AG04449 (cell line): ENCODE data around the gene CELSR1.
"Not testable (repeated sequence)": the region's sequence is repeated elsewhere in the genome, so short reads cannot be mapped to it uniquely, and the experiment has no call there.

Source experiments
- CTCF ChIA-PET: fragments of 350-600 bp; formaldehyde crosslinking; extraction: SDS; loops from one replicate; lab custom pipeline; 2021; ENCODE audit warnings: antibody characterized with exemption; lab: Yijun Ruan, JAX
- POLR2A ChIA-PET: fragments of 400-600, 350-600 bp; formaldehyde crosslinking; extraction: SDS; loops from one replicate; lab custom pipeline; 2020; ENCODE audit warnings: antibody characterized with exemption, inconsistent platforms; lab: Yijun Ruan, JAX
- DNase-seq: peaks from one replicate; pipeline ENCODE4 v3.0.0-alpha.2; 2010; ENCODE audit warnings: low read depth, low spot score
- H3K4me3 ChIP-seq: 2 replicates; pipeline ENCODE4 v1.5.1; 2011; ENCODE audit warnings: low read depth, mild to moderate bottlenecking, control low read depth, low read length
- TF ChIP-seq, protein P1 (sequence below): IDR thresholded peaks from one replicate; pipeline ENCODE4 v1.5.1; 2011; ENCODE audit warnings: mild to moderate bottlenecking, moderate library complexity, low read length, control low read depth, inconsistent platforms; ENCODE audit not compliant: insufficient read depth; ENCODE audit errors: missing control alignments

Gene CELSR1

DNA sequence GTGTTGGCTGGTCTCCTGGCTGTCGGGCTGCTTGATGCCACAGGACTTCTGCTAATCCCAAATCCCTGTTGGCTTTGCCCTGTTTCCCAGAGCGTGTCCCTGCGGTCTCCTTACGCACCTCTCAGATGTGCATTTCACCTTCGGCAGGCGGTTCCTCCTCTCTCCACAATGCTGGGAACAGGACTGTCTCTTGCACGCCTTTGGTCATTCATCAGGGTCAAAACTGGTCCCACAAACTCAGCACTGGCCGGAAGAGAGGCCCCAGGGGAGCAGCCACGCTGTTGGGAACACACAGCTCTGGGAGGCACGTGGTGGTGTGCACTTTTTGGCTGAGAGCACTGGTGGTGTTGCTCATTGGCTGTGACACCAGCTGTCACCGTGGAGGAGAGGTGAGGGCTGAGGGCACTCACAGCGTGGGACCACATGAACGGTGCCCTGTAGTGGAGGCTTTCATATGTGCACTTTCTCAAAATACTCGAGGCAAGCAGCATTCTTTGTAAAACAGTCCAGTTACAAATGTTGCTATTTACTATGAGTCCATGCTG is 217.2 kb downstream of the CELSR1 start:
- no peak for DNase-seq
- ChIA-PET CTCF (interaction anchor here (1.5 to 5.6 kb wide), 2 partner anchors 8 to 314 kb away, joined by 3 to 20 read pairs; no protein-coding TSS in a partner anchor), POLR2A (no interaction called here)
- TF ChIP-seq, protein P1, sequence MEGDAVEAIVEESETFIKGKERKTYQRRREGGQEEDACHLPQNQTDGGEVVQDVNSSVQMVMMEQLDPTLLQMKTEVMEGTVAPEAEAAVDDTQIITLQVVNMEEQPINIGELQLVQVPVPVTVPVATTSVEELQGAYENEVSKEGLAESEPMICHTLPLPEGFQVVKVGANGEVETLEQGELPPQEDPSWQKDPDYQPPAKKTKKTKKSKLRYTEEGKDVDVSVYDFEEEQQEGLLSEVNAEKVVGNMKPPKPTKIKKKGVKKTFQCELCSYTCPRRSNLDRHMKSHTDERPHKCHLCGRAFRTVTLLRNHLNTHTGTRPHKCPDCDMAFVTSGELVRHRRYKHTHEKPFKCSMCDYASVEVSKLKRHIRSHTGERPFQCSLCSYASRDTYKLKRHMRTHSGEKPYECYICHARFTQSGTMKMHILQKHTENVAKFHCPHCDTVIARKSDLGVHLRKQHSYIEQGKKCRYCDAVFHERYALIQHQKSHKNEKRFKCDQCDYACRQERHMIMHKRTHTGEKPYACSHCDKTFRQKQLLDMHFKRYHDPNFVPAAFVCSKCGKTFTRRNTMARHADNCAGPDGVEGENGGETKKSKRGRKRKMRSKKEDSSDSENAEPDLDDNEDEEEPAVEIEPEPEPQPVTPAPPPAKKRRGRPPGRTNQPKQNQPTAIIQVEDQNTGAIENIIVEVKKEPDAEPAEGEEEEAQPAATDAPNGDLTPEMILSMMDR: no peak
- H3K4me3 ChIP-seq: no peak overlapping the region

- no peak overlapping the region for H3K4me3 ChIP-seq
- TF ChIP-seq, protein P1: no peak
- no peak for DNase-seq
- ChIA-PET POLR2A (no interaction called here), CTCF (interaction anchor here (1.0 to 1.7 kb wide), 2 partner anchors 313 to 325 kb away, joined by 3 to 6 read pairs; no protein-coding TSS in a partner anchor)
These were observed 218.1 kb downstream of the CELSR1 start for GRCh38 chr22:46319319-46319718.

DNA sequence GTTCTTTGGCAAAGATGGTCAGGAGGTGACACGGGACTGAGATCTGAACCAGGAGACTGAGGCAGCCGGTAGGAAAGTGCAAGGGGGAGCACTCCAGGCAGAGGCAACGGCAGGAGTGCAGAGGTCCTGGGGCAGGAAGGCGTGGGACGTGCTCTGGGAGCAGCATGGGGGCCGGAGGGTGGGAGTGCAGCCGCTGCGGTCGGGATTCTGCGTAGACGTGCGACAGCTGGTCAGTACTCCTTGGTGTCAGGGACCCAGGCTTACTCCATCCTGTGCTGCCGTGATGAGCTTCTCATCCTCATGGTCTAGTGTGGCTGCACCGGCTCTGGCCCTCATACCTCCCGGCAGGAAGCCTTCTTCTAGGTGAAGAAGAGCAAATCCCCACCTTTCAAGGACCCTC is 218.8 kb downstream of the CELSR1 start:
- TF ChIP-seq, protein P1: no peak
- CTCF ChIA-PET: interaction anchor here (0.8 to 4.8 kb wide), 5 partner anchors 71 to 324 kb away, joined by 3 to 68 read pairs (median 6); no protein-coding TSS in a partner anchor
- no peak overlapping the region for H3K4me3 ChIP-seq
- no peak for DNase-seq
- POLR2A ChIA-PET: no interaction called here

GRCh38 chr22:46317646-46318045 is 219.8 kb downstream of the CELSR1 start:
- CTCF ChIA-PET: interaction anchor here (1.1 to 12.0 kb wide), 7 partner anchors 15 to 329 kb away, joined by 3 to 129 read pairs (median 6); no protein-coding TSS in a partner anchor
- DNase-seq: no peak
- POLR2A ChIA-PET: no interaction called here
- TF ChIP-seq, protein P1: no peak
- H3K4me3 ChIP-seq: no peak overlapping the region

GRCh38 chr22:46315976-46316375 is 221.4 kb downstream of the CELSR1 start:
- POLR2A ChIA-PET: no interaction called here

DNA sequence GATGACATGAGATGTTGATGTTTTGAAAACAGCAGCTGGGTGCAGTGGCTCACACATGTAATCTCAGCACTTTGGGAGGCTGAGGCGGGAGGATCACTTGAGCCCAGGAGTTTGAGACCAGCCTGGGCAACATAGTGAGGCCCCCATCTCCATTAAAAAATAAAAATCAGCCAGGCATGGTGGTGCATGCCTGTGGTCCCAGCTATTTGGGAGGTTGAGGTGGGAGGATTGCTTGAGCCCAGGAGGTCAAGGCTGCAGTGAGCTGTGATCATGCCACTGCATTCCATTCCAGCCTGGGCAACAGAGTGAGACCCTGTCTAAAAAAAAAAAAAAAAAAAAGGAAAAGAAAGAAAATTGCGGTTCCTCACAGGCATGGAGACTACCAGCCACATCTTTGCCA is 224.6 kb downstream of the CELSR1 start:
- POLR2A ChIA-PET: not testable (repeated sequence)

More at GRCh38 chr22:46315976-46316375, 221.4 kb downstream of the CELSR1 start:
- no peak for DNase-seq
- no peak overlapping the region for H3K4me3 ChIP-seq
- TF ChIP-seq, protein P1: no peak
- CTCF ChIA-PET: interaction anchor here (1.1 to 12.0 kb wide), 12 partner anchors 9 to 320 kb away, joined by 3 to 129 read pairs (median 8); no protein-coding TSS in a partner anchor

GRCh38 chr22:46312056-46312455 is 225.4 kb downstream of the CELSR1 start:
- POLR2A ChIA-PET: no interaction called here
- TF ChIP-seq, protein P1: no peak
- no peak overlapping the region for H3K4me3 ChIP-seq
- DNase-seq: no peak
- CTCF ChIA-PET: interaction anchor here (1.2 to 12.0 kb wide), 9 partner anchors 7 to 320 kb away, joined by 3 to 129 read pairs (median 5); no protein-coding TSS in a partner anchor

More for the DNA sequence above, 224.6 kb downstream of the CELSR1 start:
- not testable (repeated sequence) for DNase-seq, H3K4me3 ChIP-seq
- CTCF ChIA-PET: interaction anchor here (0.8 to 12.0 kb wide), 9 partner anchors 8 to 317 kb away, joined by 3 to 129 read pairs (median 8); no protein-coding TSS in a partner anchor
